Right renal pelvis (tissue), 4 donors: ENCODE results near the gene UNC13A. TPM values are rescaled to one million over a fixed set of nuclear protein-coding genes. Genes with fewer than 3 reads are reported as not detected.

Source experiments
- DNase-seq, 4 donors: peaks; one replicate each; pipeline ENCODE4 v3.0.0-alpha.2; 2013; ENCODE audit warnings: low read depth in 4 of 4, low spot score in 3 of 4, missing footprints in 1 of 4
- polyA plus RNA-seq, 4 donors: library from polyadenylated mRNA; unstranded; fragments of 120-200 nt; gene quantifications; one replicate each; pipeline ENCODE4 v1.2.1, GENCODE V29; 2013; ENCODE audit not compliant: insufficient read length in 4 of 4

UNC13A gene
- under 1 TPM; 0.12 to 0.42 (median 0.24) TPM for polyA plus RNA-seq

DNA sequence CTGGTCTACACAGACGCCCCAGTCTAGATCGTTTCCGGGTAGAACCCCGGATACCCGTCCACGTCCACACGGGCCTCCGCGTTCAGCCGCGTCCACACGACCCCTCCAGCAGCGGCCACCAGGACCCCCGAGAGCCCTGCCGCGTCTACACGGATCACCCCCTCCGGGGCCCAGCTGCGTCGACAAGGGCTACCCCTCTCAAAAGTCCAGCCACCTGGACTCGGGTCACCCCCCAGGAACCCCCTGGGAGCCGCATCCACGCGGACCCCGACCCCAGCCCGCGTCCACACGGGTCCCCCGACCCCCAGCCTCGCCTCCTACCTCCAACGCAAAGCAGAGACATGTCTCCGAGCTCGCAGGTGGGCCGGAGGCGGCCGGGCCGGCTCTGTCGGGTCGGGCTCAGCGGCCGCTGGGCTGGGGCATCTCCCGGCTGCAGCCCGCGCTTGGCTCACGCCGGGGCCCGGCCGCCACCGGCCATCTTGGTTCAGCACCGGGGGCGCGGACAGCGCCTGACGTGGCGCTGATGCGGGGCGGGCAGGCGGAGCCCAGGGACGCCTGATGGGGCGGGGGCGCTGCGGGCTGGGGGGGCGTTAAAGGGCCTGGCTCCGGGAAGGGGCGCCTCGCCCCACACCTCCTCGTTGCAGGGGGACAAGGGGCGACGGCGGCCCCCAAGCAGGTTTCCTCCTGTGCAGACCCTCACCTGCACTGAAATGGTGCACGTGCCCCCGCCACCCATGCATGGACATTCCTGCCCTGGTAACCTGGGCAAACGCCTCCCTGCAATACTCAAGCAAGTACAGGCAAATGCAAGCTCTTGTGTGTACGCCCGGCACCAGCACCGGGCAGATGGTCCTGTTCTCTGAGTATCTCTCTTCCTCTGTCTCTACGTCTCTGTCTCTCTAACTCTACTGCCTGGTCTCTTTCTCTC lies at the start of gene UNC13A:
Gene UNC13A (minus strand): TSS at position 498 of the 928 bp plus-strand sequence. CDS start 155 bp downstream, at position 343.
- DNase-seq = peak in 3 of 4 donors; percentile 37 to 66 (median 49)

DNA sequence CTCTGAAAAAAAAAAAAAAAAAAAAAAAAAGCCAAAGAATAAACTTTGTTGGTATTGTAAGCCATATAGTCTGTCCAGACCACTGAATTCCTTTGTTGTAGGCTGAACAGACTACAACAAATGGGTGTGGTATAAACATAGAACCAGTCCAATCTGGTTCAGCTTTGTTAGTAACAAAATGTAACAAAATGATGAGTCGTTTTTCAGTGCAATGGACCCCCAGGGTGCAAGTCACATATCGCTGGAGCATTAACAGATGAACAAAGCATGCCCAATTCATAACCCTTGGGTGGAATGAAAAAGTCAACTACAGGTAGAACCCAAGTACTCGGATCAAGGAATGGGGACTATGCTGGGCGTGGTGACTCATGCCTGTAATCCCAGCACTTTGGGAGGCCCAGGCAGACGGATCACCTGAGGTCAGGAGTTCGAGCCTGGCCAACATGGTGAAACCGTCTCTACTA lies 49.6 kb upstream of the UNC13A start:
- no peak for DNase-seq

DNA sequence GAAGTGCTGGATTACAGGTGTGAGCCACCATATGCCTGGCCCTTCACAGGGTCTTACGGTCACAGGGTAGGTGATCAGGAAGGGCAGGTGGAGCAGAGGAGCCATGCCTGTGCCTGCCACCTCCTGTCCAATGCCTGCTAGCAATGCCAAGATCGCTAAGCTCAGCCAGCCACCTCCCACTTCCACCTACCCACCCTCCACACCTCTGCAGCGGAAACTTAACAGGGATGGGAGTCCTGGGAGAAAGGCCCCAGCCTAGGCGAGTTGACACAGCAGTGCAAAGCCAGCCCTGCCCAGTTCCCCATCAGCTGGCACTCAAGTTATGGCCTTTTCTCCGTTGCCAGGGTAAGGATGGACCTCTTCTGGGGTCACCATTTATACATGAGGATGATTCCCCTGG lies 47.3 kb upstream of the UNC13A start:
- no peak for DNase-seq

DNA sequence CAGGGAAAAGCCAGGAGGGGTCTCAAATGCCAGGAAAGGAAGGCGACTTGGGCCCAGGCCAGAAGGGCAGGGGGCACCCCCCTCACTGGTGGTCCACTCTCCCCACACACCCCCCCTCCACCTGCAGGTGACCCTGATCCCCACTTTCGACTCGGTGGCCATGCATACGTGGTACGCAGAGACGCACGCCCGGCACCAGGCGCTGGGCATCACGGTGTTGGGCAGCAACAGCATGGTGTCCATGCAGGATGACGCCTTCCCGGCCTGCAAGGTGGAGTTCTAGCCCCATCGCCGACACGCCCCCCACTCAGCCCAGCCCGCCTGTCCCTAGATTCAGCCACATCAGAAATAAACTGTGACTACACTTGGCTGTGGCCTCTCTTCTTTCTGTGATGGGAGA lies 46.0 kb upstream of the UNC13A start:
- no peak for DNase-seq

DNA sequence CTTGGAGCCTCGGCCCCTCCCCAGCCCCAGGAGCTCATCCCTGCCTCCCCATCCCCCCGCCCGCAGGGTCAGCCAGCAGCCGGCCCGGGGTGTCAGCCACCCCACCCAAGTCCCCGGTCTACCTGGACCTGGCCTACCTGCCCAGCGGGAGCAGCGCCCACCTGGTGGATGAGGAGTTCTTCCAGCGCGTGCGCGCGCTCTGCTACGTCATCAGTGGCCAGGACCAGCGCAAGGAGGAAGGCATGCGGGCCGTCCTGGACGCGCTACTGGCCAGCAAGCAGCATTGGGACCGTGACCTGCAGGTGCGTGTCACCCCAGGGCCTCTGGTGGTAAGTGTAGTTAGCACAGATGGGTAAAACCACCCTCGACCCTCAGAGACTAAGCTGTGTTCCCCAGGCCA lies 45.0 kb upstream of the UNC13A start:
- DNase-seq = no peak

DNA sequence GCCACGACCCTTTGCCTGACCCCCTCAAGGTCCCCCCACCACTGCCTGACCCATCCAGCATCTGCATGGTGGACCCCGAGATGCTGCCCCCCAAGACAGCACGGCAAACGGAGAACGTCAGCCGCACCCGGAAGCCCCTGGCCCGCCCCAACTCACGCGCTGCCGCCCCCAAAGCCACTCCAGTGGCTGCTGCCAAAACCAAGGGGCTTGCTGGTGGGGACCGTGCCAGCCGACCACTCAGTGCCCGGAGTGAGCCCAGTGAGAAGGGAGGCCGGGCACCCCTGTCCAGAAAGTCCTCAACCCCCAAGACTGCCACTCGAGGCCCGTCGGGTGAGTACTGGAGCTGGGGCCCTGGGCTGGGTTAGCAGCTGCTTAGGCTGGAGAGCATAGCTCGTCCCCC lies 39.7 kb upstream of the UNC13A start:
- no peak for DNase-seq

DNA sequence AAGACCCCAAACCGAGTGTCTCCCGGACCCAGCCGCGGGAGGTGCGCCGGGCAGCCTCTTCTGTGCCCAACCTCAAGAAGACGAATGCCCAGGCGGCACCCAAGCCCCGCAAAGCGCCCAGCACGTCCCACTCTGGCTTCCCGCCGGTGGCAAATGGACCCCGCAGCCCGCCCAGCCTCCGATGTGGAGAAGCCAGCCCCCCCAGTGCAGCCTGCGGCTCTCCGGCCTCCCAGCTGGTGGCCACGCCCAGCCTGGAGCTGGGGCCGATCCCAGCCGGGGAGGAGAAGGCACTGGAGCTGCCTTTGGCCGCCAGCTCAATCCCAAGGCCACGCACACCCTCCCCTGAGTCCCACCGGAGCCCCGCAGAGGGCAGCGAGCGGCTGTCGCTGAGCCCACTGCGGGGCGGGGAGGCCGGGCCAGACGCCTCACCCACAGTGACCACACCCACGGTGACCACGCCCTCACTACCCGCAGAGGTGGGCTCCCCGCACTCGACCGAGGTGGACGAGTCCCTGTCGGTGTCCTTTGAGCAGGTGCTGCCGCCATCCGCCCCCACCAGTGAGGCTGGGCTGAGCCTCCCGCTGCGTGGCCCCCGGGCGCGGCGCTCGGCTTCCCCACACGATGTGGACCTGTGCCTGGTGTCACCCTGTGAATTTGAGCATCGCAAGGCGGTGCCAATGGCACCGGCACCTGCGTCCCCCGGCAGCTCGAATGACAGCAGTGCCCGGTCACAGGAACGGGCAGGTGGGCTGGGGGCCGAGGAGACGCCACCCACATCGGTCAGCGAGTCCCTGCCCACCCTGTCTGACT lies 39.0 kb upstream of the UNC13A start:
- no peak for DNase-seq

DNA sequence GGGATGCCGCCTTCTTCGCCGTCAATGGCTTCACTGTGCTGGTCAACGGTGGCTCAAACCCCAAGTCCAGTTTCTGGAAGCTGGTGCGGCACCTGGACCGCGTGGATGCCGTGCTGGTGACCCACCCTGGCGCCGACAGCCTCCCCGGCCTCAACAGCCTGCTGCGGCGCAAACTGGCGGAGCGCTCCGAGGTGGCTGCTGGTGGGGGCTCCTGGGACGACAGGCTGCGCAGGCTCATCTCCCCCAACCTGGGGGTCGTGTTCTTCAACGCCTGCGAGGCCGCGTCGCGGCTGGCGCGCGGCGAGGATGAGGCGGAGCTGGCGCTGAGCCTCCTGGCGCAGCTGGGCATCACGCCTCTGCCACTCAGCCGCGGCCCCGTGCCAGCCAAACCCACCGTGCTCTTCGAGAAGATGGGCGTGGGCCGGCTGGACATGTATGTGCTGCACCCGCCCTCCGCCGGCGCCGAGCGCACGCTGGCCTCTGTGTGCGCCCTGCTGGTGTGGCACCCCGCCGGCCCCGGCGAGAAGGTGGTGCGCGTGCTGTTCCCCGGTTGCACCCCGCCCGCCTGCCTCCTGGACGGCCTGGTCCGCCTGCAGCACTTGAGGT lies 38.1 kb upstream of the UNC13A start:
- no peak for DNase-seq

DNA sequence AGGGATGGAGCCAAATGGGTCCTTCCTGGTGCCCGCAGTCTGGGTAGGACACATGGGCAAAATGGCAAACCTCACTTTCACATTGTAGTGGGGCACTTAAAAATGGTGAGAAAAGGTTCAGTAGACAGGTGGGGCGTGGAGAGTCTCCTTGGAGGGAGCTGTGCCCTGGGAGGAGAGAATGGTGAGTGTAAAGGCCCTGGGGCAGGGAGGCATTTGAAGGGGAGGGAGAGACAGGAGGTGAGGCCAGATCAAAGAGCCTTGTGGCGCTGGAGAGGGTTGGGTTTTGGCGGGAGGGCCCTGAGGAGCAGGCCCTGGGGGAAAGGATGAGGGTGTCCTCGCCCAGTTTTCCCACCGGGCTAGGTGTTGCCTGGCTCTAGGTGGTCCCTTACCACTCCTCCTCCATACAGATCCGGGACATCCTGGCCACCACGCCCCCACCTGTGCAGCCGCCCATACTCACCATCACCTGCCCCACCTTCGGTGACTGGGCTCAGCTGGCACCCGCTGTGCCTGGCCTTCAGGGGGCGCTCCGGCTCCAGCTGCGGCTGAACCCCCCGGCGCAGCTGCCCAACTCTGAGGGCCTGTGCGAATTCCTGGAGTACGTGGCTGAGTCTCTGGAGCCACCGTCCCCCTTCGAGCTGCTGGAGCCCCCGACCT lies 37.4 kb upstream of the UNC13A start:
- no peak for DNase-seq

DNA sequence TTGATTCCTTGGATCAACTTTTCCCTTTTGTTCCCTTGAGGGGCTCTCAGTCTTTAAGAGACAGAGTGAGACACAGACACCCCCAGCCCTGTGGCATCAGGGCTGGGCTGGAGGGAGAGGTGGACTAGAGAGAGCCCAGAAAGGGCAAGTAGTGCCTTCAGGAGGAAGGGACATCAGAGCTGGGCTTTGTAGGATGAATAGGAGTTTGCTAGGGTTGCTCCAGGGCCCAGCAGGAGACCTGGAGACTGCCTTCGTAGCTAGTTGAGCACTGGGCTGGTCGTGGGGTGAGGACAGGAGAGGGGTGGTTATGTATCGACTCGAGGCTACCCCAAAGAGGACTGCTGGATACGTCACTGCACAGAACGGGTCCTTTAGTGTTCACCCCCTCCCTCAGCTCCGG lies 36.5 kb upstream of the UNC13A start:
- DNase-seq = no peak

DNA sequence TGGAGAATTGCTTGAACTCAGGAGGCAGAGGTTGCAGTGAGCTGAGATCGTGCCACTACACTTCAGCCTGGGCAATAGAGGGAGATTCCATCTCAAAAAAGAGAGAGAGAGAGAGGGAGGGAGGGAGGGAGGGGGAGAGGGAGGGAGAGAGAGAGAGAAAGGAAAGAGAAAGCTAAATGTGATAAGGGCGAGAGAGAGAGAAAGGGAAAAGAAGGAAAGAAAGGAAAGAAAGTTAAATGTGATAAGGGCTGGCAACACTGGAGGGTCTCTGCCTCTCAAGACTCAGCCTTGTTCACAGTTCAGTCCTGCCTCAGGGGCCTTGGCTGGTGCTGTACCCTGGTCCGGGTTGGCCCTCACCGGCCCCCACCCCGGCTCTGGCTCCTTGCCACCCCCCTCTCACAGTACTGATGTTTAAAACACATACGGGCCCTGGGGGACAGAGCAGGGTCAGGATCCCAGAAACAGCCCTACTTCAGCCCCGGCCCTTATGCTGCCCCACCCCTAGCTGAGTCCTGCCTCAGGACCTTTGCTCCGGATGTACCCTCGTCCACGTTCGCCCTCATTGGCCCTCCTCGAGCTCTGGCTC lies 34.6 kb upstream of the UNC13A start:
- DNase-seq = no peak

DNA sequence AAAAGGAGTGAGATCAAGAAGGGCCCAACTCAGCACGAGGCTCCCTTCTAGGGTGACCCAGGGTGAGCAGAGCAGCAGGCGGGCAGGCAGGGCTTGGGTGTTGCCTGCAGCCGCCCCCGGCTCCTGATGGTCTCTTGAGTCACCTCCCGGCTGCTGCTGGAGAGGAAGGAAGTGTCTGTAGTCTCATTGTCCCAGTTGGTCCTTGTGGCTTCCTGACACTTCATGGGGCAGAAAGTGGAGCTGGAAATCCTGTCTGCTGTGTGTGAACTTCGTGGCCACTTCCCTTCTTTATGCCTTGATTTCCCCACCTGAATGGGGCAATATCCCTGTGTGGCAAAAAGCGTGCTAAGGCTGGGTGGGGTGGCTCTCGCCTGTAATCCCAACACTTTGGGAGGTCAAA lies 33.7 kb upstream of the UNC13A start:
- no peak for DNase-seq

DNA sequence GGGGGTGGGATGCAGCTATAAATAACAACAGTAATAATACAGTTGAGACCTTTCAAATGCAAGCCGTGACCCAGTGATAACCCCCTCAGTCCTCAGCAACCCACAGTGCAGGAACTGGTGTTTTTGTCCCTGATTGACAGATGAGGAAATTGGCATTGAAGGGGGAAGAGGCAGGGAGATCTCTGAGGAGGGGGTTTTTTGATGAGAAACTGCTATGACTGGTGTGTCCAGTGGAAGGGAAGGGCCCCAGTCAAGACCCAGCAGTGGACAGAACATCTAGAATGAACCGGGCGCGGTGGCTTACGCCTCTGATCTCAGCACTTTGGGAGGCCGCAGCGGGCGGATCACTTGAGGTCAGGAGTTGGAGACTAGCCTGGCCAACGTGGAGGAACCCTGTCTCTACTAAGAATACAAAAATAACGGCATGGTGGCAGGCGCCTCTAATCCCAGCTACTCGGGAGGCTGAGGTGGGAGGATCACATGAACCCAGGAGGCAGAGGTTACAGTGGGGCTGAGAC lies 33.0 kb upstream of the UNC13A start:
- no peak for DNase-seq

DNA sequence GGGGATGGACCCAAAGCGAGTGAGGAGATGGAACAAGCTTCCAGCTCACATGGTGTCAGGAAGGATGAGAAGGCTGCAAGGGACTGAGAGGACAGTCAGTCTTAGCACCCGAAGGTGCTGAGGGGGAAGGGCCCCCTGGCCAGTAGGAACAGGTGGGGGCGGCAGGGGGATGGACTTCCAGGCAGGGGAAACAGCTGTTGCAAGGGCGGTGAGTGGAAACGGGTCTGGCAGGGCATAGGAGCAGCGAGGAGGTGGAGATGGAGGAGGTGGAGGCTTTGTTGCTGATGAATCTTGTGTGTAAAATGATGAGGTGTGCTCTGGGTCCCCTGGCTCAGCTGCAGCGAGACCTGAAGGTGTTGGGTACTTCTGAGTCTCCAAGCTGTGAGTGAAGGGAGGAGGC lies 32.3 kb upstream of the UNC13A start:
- DNase-seq = no peak

DNA sequence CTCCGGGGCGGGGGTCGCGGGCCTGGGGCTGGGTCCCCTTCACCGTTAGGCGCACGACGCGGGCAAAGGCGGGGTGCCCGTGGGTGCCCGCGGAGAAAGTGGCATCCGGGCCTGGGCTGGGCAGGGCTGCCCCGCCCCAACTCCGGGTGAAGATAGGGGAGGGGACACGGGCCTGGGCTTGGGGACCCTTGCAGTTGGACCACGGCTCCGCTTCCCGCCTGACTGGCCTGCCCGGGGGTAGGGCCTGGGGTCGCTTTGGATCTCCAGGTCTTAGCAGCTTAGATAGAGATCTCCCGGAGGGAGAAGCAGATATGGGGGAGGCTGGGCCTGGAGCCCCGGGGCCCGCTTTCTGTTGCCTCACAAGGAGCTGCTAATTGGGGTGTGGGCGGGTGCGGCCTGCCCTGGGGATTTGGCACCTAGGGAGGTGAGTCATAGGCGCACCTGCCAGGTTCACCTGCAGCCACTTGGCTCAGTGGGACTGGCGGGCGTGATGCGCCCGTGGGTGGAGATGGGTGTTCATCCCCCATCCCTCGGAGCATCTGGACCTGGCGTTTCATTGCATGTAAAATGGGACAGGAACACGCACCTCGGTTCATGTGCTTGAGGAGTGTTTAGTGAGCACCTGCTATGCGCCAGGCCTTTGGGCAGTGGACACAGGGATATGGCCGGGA lies 31.7 kb upstream of the UNC13A start:
- no peak for DNase-seq

DNA sequence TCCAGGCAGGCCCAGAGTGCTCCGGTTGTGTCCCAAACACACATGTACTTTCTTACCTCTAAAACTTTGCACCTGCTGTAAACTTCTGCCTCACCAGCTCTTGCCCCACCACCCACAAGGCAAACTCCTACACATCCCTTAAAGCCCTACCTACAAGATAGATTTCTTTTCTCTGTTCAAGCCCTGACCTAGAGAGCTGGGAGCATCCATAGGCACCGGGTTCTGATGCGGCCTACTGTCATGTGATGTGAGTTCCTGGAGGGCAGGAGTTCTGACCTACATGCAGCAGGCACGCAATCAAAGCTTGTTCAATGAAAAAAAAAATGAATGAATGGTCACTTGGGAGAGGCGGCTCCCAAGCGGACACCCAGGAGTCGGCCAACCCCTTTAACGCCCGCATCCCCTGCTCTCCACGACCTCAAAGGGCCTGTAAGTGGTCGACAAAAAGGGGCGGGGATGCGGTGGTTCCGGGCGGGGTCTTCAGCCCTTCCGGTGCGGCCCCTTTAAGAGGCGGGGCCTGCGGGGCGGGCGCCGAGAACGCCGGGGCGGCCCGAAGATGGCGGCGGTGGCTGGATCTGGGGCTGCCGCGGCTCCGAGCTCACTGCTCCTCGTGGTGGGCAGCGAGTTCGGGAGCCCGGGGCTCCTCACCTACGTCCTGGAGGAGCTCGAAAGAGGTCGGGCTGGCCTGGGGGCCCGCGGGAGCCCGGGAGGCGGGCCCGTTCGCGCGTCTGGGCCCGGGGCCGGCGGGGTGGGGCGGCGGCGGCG lies 31.0 kb upstream of the UNC13A start, which contains the start of gene MAP1S:
Gene MAP1S (plus strand): TSS at position 534 of the 765 bp plus-strand sequence. CDS start 23 bp downstream, at position 557.
- peak in 3 of 4 donors; percentile 35 to 41 (median 39) for DNase-seq

DNA sequence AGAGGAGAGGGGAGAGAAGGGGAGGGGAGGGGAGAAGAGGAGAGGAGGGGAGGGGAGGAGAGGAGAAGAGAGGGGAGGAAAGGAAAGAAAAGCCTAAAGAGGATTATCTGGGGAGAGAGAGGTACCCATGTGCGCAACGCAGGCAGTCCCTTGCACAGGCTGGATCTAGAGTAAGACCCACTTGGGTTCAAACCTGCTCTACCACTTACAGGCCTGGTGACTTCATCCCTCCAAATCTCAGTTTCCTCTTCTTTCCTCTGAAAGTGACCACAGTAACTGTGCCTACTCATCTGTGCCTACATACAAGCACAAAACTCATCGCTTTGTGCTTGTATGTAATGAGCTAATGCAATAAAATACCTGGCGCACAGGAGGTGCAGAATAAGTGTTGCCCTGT lies 30.4 kb upstream of the UNC13A start:
- DNase-seq = no peak

DNA sequence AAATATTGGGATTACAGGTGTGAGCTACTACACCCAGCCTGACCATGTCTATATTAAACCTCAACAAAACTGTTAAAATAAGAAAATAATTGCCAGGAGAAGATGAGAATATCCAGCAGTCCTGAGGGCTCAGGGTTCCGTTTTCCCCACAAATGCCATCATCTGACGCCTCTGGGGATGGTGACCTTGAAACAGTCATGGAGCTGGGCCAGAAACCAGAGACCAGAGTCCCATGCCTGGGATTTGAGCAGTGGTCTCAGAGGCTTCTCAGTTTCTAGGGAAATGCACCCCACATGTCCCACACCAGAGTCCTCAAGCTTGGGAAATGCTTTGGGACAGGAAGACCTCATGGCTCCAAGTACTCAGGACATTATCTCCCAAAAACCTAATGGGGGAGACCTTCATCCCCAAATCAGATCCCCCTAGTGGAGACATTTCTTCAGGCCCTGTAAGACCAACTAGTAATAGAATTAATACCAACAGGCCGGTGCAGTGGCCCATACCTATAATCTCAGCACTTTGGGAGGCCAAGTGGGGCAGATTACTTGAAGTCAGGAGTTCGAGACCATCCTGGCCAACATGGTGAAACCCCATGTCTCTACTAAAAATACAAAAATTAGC lies 28.3 kb upstream of the UNC13A start:
- DNase-seq = no peak
